K562 (cell line): Measurements from ENCODE around the gene CNOT10. TPM values are rescaled to one million over a fixed set of nuclear protein-coding genes. Genes with fewer than 3 reads are reported as not detected.

Experiments used
- ATAC-seq: fragments of 200-7000 bp; cut with Tn5 transposase; 3 replicates; pipeline ENCODE4 v1.9.1; 2020; ENCODE audit warnings: moderate library complexity
- BruUV-seq: library from RNA; stranded (reverse); fragments of 400-500 nt; replicated peaks from 2 replicates; lab custom pipeline; 2021; lab: Mats Ljungman, UMichigan
- CTCF ChIA-PET: fragments of 300-600 bp; formaldehyde crosslinking; extraction: SDS; loops from one replicate; lab custom pipeline; 2021; ENCODE audit warnings: low intra/inter-chr PET ratio; lab: Yijun Ruan, JAX
- POLR2A ChIA-PET: fragments of 300-600, 350-650 bp; sonication (Branson Sonifier 250); formaldehyde crosslinking; extraction: SDS; loops from one replicate; lab custom pipeline; 2021; ENCODE audit warnings: antibody characterized with exemption, inconsistent platforms; lab: Yijun Ruan, JAX
- DNase-seq, 4 experiments: peaks; one replicate each; pipeline versions ENCODE4 v3.0.0 to v3.0.0-alpha.2; 2011 to 2018; ENCODE audit warnings: low spot score in 3 of 4, mixed read lengths in 3 of 4; ENCODE audit errors: extremely low read depth in 1 of 4
- FAIRE-seq: peaks from 2 replicates; lab custom pipeline; 2011; peaks lifted over from hg19 to GRCh38; lab: Jason Lieb, UNC
- H2AFZ ChIP-seq: 2 replicates; pipeline ENCODE4 v1.6.0; 2011; ENCODE audit warnings: low read depth, low read length, control low read depth, inconsistent platforms
- H3K27ac ChIP-seq: fragments of 200-600 bp; 3 replicates; pipeline ENCODE4 v1.8.0; 2011; ENCODE audit warnings: low read depth, mild to moderate bottlenecking, control low read depth, inconsistent platforms, low read length, moderate library complexity, mixed read lengths; ENCODE audit errors: extremely low read depth
- H3K27me3 ChIP-seq, 2 experiments: fragments of 300-600 bp in 1 of 2; 2 replicates in 1 of 2; 3 replicates in 1 of 2; pipeline versions ENCODE4 v1.6.0 to v1.8.0; 2011; ENCODE audit warnings: inconsistent platforms in 2 of 2, low read length in 2 of 2, mild to moderate bottlenecking in 1 of 2, mixed read lengths in 1 of 2, moderate library complexity in 1 of 2; ENCODE audit not compliant: control insufficient read depth in 2 of 2, insufficient read depth in 2 of 2
- H3K36me3 ChIP-seq: fragments of 300-600 bp; 3 replicates; pipeline ENCODE4 v1.8.0; 2011; ENCODE audit warnings: mild to moderate bottlenecking, low read length, inconsistent platforms; ENCODE audit not compliant: control insufficient read depth, insufficient read depth
- H3K4me1 ChIP-seq, 2 experiments: fragments of 200-600 bp in 1 of 2; replicated peaks in 1 of 2; 2 replicates in 1 of 2; 3 replicates in 1 of 2; pipeline versions ENCODE4 v1.5.1 to v1.8.0; 2011; ENCODE audit warnings: inconsistent platforms in 2 of 2, low read length in 2 of 2, mild to moderate bottlenecking in 1 of 2, mixed read lengths in 1 of 2, moderate library complexity in 1 of 2; ENCODE audit not compliant: control insufficient read depth in 2 of 2, insufficient read depth in 2 of 2
- H3K4me2 ChIP-seq: 2 replicates; pipeline ENCODE4 v1.6.1; 2011; ENCODE audit warnings: low read length, control low read depth, inconsistent platforms, mixed read lengths; ENCODE audit not compliant: insufficient read depth
- H3K4me3 ChIP-seq: fragments of 200-600 bp; sonication (generic), shearing (Covaris generic); 2 replicates; pipeline ENCODE4 v1.5.1; 2016; ENCODE audit warnings: control low read depth, inconsistent platforms
- H3K79me2 ChIP-seq: fragments of 200-600 bp; 3 replicates; pipeline ENCODE4 v1.8.0; 2011; ENCODE audit warnings: low read length, inconsistent platforms; ENCODE audit not compliant: control insufficient read depth, insufficient read depth
- H3K9ac ChIP-seq, 2 experiments: 2 replicates each; pipeline versions ENCODE4 v1.6.0 to v1.6.1; 2011; ENCODE audit warnings: low read depth in 2 of 2, low read length in 2 of 2, control low read depth in 1 of 2, inconsistent platforms in 1 of 2, mild to moderate bottlenecking in 1 of 2, mixed read lengths in 1 of 2; ENCODE audit not compliant: insufficient read depth in 1 of 2
- H3K9me1 ChIP-seq: one replicate; pipeline ENCODE4 v1.6.0; 2011; ENCODE audit warnings: inconsistent platforms, mild to moderate bottlenecking, low read length, moderate library complexity; ENCODE audit not compliant: control insufficient read depth, insufficient read depth
- H3K9me3 ChIP-seq: replicated peaks from 2 replicates; pipeline ENCODE4 v1.5.1; 2011; ENCODE audit warnings: low read depth, low read length, inconsistent platforms; ENCODE audit not compliant: control insufficient read depth, insufficient read depth
- H4K20me1 ChIP-seq: replicated peaks from 2 replicates; pipeline ENCODE4 v1.6.1; 2011; ENCODE audit warnings: low read length, inconsistent platforms, mixed read lengths; ENCODE audit not compliant: control insufficient read depth, insufficient read depth
- ARID2 ChIP-seq: fragments of 450-650 bp; IDR thresholded peaks from 2 replicates; pipeline ENCODE4 v1.6.1; 2017; ENCODE audit warnings: antibody characterized with exemption, mild to moderate bottlenecking
- NFYB ChIP-seq: IDR thresholded peaks from 2 replicates; pipeline ENCODE4 v1.6.1; 2011; ENCODE audit warnings: mild to moderate bottlenecking, moderate library complexity; ENCODE audit not compliant: insufficient read length; ENCODE audit errors: extremely low read depth
- SMC3 ChIP-seq: conservative IDR thresholded peaks from 2 replicates; pipeline ENCODE4 v1.6.1; 2011; ENCODE audit warnings: low read depth, low read length, improper control_type of control experiment; ENCODE audit not compliant: insufficient read depth
- TEAD4 ChIP-seq, 2 experiments: sonication (generic) in 1 of 2; formaldehyde crosslinking in 1 of 2; IDR thresholded peaks; 2 replicates each; pipeline versions ENCODE4 v1.6.1 to v1.8.0; 2012 to 2022; ENCODE audit warnings: borderline replicate concordance in 1 of 2, inconsistent platforms in 1 of 2, low read length in 1 of 2, mild to moderate bottlenecking in 1 of 2, missing genetic modification reagents in 1 of 2
- ZBED1 ChIP-seq: IDR thresholded peaks from 2 replicates; pipeline ENCODE4 v1.6.1; 2014
- ZBTB9 ChIP-seq: fragments of 450-650 bp; formaldehyde crosslinking; IDR thresholded peaks from 2 replicates; pipeline ENCODE4 v1.4.0; 2020; ENCODE audit warnings: mild to moderate bottlenecking, moderate library complexity
- ZNF140 ChIP-seq: fragments of 250-450 bp; sonication (Bioruptor Pico); IDR thresholded peaks from 2 replicates; pipeline ENCODE4 v1.8.0; 2021; ENCODE audit warnings: moderate library complexity, mild to moderate bottlenecking, inconsistent platforms
- ZNF263 ChIP-seq: sonication (generic); formaldehyde crosslinking; IDR thresholded peaks from 2 replicates; pipeline ENCODE4 v1.8.0; 2022; ENCODE audit warnings: mild to moderate bottlenecking, missing genetic modification reagents, borderline replicate concordance
- ZNF384 ChIP-seq: IDR thresholded peaks from 2 replicates; pipeline ENCODE4 v1.6.1; 2012; ENCODE audit warnings: low read depth, low read length, improper control_type of control experiment
- WGBS: fragments of 100-300 bp; shearing (Covaris generic); methylation state at CpG from one replicate; pipeline ENCODE4 v1.1.6; 2016; ENCODE audit warnings: low coverage, mixed read lengths; ENCODE audit not compliant: insufficient coverage; ENCODE audit errors: missing lambda C conversion rate; 5-methylcytosine and 5-hydroxymethylcytosine counted together
- in situ Hi-C: fragments of 300-500 bp; cut with MboI; formaldehyde crosslinking; loops from 4 replicates; pipeline ENCODE4 v1.15.0; 2018; ENCODE audit warnings: inconsistent platforms, mixed read lengths
- intact Hi-C: fragments of 100-400 bp; cut with micrococcal nuclease; formaldehyde crosslinking; loops from 2 replicates; pipeline ENCODE4 v1.14.2; 2022
- polyA plus RNA-seq, 8 experiments: library from polyadenylated mRNA; depleted of rRNA in 4 of 8; stranded (reverse) in 5 of 8; unstranded in 3 of 8; fragments of >200 nt; fragmentation: Nextera tagmentation in 2 of 8; fragmentation: Illumina TruSeq in 1 of 8; extraction: Ambion mirVana in 2 of 8; extraction: Trizol in 1 of 8; gene quantifications; 2 replicates each; pipeline versions ENCODE4 v1.2.1 to v1.2.3, GENCODE V29; 2011 to 2014; ENCODE audit warnings: inconsistent platforms in 1 of 8, missing spikeins in 1 of 8
- total RNA-seq, 7 experiments: library from RNA; depleted of rRNA in 6 of 7; stranded (reverse); fragments of >200 nt in 6 of 7; fragmentation: Illumina TruSeq in 2 of 7; extraction: Trizol in 2 of 7; gene quantifications; 2 replicates each; pipeline versions ENCODE4 v1.2.1 to v1.2.3, GENCODE V29; 2011 to 2021; ENCODE audit warnings: low replicate concordance in 1 of 7

CNOT10 gene
- total and polyA plus RNA-seq, 9 of the 15 experiments (the other 6 are each of a cell fraction or from before 2014, with no cell fraction given) = 35.7 to 114 (median 81.9) TPM

GRCh38 chr3:32817558-32818228 is 132.7 kb downstream of the CNOT10 start, which contains the start of gene TRIM71:
Gene TRIM71 (plus strand): TSS chr3:32817997. CDS start chr3:32818081, 84 bp downstream.
- H3K9me1 ChIP-seq = no peaks in the 10 kb centered on the region
- ChIA-PET CTCF (no interaction called here), POLR2A (no interaction called here)
- no peak within 1 kb of the TSS for H3K9ac ChIP-seq
- H3K79me2 ChIP-seq = no peaks in the 10 kb centered on the region
- in situ Hi-C loops (no loop called here), intact Hi-C loops (no loop called here)
- no peaks in the 10 kb centered on the region for H3K36me3 ChIP-seq
- DNase-seq (no peak), FAIRE-seq (no peak), ATAC-seq (no peak)
- peaks cover 10% of the 10 kb centered on the region for H3K9me3 ChIP-seq
- BruUV-seq = no TSS peak
- no peak within 1 kb of the TSS for H2AFZ ChIP-seq
- H4K20me1 ChIP-seq = no peaks in the 10 kb centered on the region
- TF ChIP-seq ZNF140 (CRISPR knock-in tag) (no peak), NFYB (no peak), ZNF384 (no peak), SMC3 (no peak), ZNF263 (no peak), ARID2 (no peak), TEAD4 (IDR thresholded peaks at IDR 0.05; ENCODE audit: low read length) (no peak), TEAD4 (CRISPR knock-in tag; IDR thresholded peaks at IDR 0.05; ENCODE audit: borderline replicate concordance) (no peak), ZBTB9 (CRISPR knock-in tag) (no peak), ZBED1 (no peak)
- peaks cover 41 to 54% of the 10 kb centered on the region in 2 experiments for H3K27me3 ChIP-seq
- 69% methylated on average over 31 of the region's 59 CpGs for WGBS
- no peak within 1 kb of the TSS for H3K4me3 ChIP-seq
- no peak within 1 kb of the TSS for H3K4me2 ChIP-seq
- H3K27ac ChIP-seq = no peak within 1 kb of the TSS
- peaks cover 0 to 15% of the 10 kb centered on the region in 2 experiments; a peak in 2 of 5 replicates for H3K4me1 ChIP-seq
